HCT116 (cell line): ENCODE data around the gene RPL27. TPM values are rescaled to one million over a fixed set of nuclear protein-coding genes. Genes with fewer than 3 reads are reported as not detected.

Experiments
- ATAC-seq: fragments of 200-7000 bp; cut with Tn5 transposase; 2 replicates; pipeline ENCODE4 v1.9.1; 2020; ENCODE audit warnings: mild to moderate bottlenecking, moderate library complexity
- BruUV-seq: library from RNA; stranded (reverse); fragments of 400-500 nt; replicated peaks from 2 replicates; lab custom pipeline; 2021; lab: Mats Ljungman, UMichigan
- CTCF ChIA-PET: fragments of 300-600 bp; sonication (Branson Sonifier 250); formaldehyde crosslinking; loops from one replicate; lab custom pipeline; 2021; ENCODE audit warnings: antibody characterized with exemption; lab: Charles Lee
- POLR2A ChIA-PET: fragments of 300-600, 350-600 bp; sonication (Branson Sonifier 250); formaldehyde crosslinking; loops from one replicate; lab custom pipeline; 2021; ENCODE audit warnings: antibody characterized with exemption; lab: Charles Lee
- RAD21 ChIA-PET, 2 experiments: fragments of 300-600 bp; sonication (Branson Sonifier 250); formaldehyde crosslinking; loops; one replicate each; lab custom pipeline; 2023; ENCODE audit warnings: low total read pairs in 2 of 2; ENCODE audit not compliant: uncharacterized antibody in 2 of 2, unreplicated experiment in 2 of 2, low non-redundant PET in 1 of 2; lab: Charles Lee
- DNase-seq: peaks from one replicate; pipeline ENCODE4 v3.0.0-alpha.2; 2010; ENCODE audit warnings: low read depth, low spot score
- H2AFZ ChIP-seq: fragments of 200-600 bp; shearing (Covaris generic), sonication (generic); 2 replicates; pipeline ENCODE4 v1.6.1; 2017; ENCODE audit warnings: low read depth, mixed run types, mixed read lengths, antibody characterized with exemption, low read length; ENCODE audit not compliant: poor library complexity, severe bottlenecking
- H3K27ac ChIP-seq: 2 replicates; pipeline ENCODE4 v1.5.1; 2012; ENCODE audit warnings: low read depth, low read length
- H3K27me3 ChIP-seq: fragments of 200-600 bp; sonication (generic); 2 replicates; pipeline ENCODE4 v1.6.1; 2016; ENCODE audit warnings: mixed run types, low read length, mixed read lengths; ENCODE audit not compliant: insufficient read depth
- H3K36me3 ChIP-seq, 2 experiments: fragments of 200-500 bp in 1 of 2; fragments of 200-600 bp in 1 of 2; sonication (Bioruptor generic) in 1 of 2; sonication (generic) in 1 of 2; 2 replicates each; pipeline versions ENCODE4 v1.5.1 to v1.6.1; 2014 to 2016; ENCODE audit warnings: low read length in 2 of 2, inconsistent platforms in 1 of 2, mixed read lengths in 1 of 2, mixed run types in 1 of 2; ENCODE audit not compliant: insufficient read depth in 2 of 2, control insufficient read depth in 1 of 2
- H3K4me1 ChIP-seq, 2 experiments: fragments of 200-600 bp in 1 of 2; sonication (generic) in 1 of 2; 2 replicates each; pipeline versions ENCODE4 v1.5.1 to v1.6.1; 2012 to 2017; ENCODE audit warnings: low read length in 2 of 2, inconsistent platforms in 1 of 2, mild to moderate bottlenecking in 1 of 2, mixed read lengths in 1 of 2, mixed run types in 1 of 2, moderate library complexity in 1 of 2; ENCODE audit not compliant: insufficient read depth in 2 of 2, control insufficient read depth in 1 of 2
- H3K4me2 ChIP-seq: fragments of 200-600 bp; sonication (generic); 2 replicates; pipeline ENCODE4 v1.6.1; 2017; ENCODE audit warnings: mixed run types, low read length, mixed read lengths
- H3K4me3 ChIP-seq, 2 experiments: fragments of 200-600 bp in 1 of 2; sonication (generic) in 1 of 2; replicated peaks in 1 of 2; 2 replicates each; pipeline ENCODE4 v1.5.1; 2011 to 2016; ENCODE audit warnings: low read length in 2 of 2, control low read depth in 1 of 2, low read depth in 1 of 2, mild to moderate bottlenecking in 1 of 2, mixed read lengths in 1 of 2, mixed run types in 1 of 2
- H3K79me2 ChIP-seq: fragments of 200-600 bp; sonication (generic); 2 replicates; pipeline ENCODE4 v1.6.1; 2017; ENCODE audit warnings: mild to moderate bottlenecking, mixed run types, low read length, moderate library complexity, mixed read lengths; ENCODE audit not compliant: insufficient read depth
- H3K9ac ChIP-seq: fragments of 200-600 bp; sonication (generic); 2 replicates; pipeline ENCODE4 v1.6.1; 2016; ENCODE audit warnings: low read length, mixed read lengths
- H3K9me2 ChIP-seq: fragments of 200-600 bp; sonication (generic), shearing (Covaris generic); 2 replicates; pipeline ENCODE4 v1.6.1; 2017; ENCODE audit warnings: mixed run types, mild to moderate bottlenecking, moderate library complexity; ENCODE audit not compliant: insufficient read depth
- H3K9me3 ChIP-seq, 2 experiments: fragments of 200-500 bp in 1 of 2; fragments of 200-600 bp in 1 of 2; sonication (Bioruptor generic) in 1 of 2; sonication (generic) in 1 of 2; 2 replicates each; pipeline ENCODE4 v1.6.1; 2014 to 2017; ENCODE audit warnings: low read length in 2 of 2, mixed read lengths in 2 of 2, inconsistent platforms in 1 of 2, low read depth in 1 of 2, mild to moderate bottlenecking in 1 of 2, mixed run types in 1 of 2, moderate library complexity in 1 of 2; ENCODE audit not compliant: control insufficient read depth in 1 of 2, insufficient read depth in 1 of 2
- H4K20me1 ChIP-seq: fragments of 200-600 bp; sonication (generic), shearing (Covaris generic); 2 replicates; pipeline ENCODE4 v1.6.1; 2017; ENCODE audit warnings: mixed run types, mild to moderate bottlenecking, moderate library complexity; ENCODE audit not compliant: insufficient read depth
- CBX3 ChIP-seq: IDR thresholded peaks from 2 replicates; pipeline ENCODE4 v1.6.1; 2012; ENCODE audit warnings: low read depth
- CEBPB ChIP-seq: IDR thresholded peaks from 2 replicates; pipeline ENCODE4 v1.6.1; 2012; ENCODE audit warnings: low read depth
- EGR1 ChIP-seq: IDR thresholded peaks from 2 replicates; pipeline ENCODE4 v1.6.1; 2012; ENCODE audit warnings: low read depth
- ELF1 ChIP-seq: IDR thresholded peaks from 2 replicates; pipeline ENCODE4 v1.6.1; 2012; ENCODE audit warnings: low read depth, borderline replicate concordance
- JUND ChIP-seq: IDR thresholded peaks from 2 replicates; pipeline ENCODE4 v1.6.1; 2012
- POLR2A ChIP-seq: IDR thresholded peaks from 2 replicates; pipeline ENCODE4 v1.7.0; 2011; ENCODE audit warnings: borderline replicate concordance; ENCODE audit not compliant: insufficient read depth, insufficient read length; ENCODE audit errors: extremely low read depth
- SIN3A ChIP-seq: IDR thresholded peaks from 2 replicates; pipeline ENCODE4 v1.6.1; 2012; ENCODE audit warnings: low read depth
- SP1 ChIP-seq: IDR thresholded peaks from 2 replicates; pipeline ENCODE4 v1.6.1; 2012; ENCODE audit warnings: low read depth
- SRF ChIP-seq: IDR thresholded peaks from 2 replicates; pipeline ENCODE4 v1.6.1; 2012; ENCODE audit warnings: low read depth
- TCF7L2 ChIP-seq: IDR thresholded peaks from 2 replicates; pipeline ENCODE4 v1.7.0; 2011; ENCODE audit warnings: borderline replicate concordance, inconsistent platforms; ENCODE audit not compliant: insufficient read depth, insufficient read length; ENCODE audit errors: extremely low read depth
- YY1 ChIP-seq: IDR thresholded peaks from 2 replicates; pipeline ENCODE4 v1.6.1; 2011; ENCODE audit warnings: low read length, low read depth, moderate library complexity, mild to moderate bottlenecking; ENCODE audit not compliant: insufficient replicate concordance; ENCODE audit errors: extremely low read depth
- ZBTB33 ChIP-seq: IDR thresholded peaks from 2 replicates; pipeline ENCODE4 v1.6.1; 2011; ENCODE audit warnings: mild to moderate bottlenecking, low read length, moderate library complexity; ENCODE audit not compliant: insufficient replicate concordance; ENCODE audit errors: extremely low read depth
- ZFX ChIP-seq: fragments of 450-650 bp; IDR thresholded peaks from 2 replicates; pipeline ENCODE4 v1.6.1; 2017
- intact Hi-C: fragments of 100-400 bp; cut with micrococcal nuclease; formaldehyde crosslinking; loops from 2 replicates; pipeline ENCODE4 v1.10.0; 2022
- total RNA-seq: library from RNA; stranded (reverse); gene quantifications from one replicate; pipeline ENCODE4 v1.2.1, GENCODE V29; 2021; ENCODE audit not compliant: unreplicated experiment

RPL27 gene
- total RNA-seq, 1 experiment from 2014 or later, result 1,295 TPM

GRCh38 chr17:43039646-43040045 lies 41.4 kb downstream of the RPL27 start:
- Histone ChIP-seq H3K36me3 (no peaks in the 10 kb centered on the region; a peak in 2 of 4 replicates), H3K79me2 (no peaks in the 10 kb centered on the region), H3K9ac (no peak overlapping the region), H3K4me3 (no peak overlapping the region), H3K4me1 (no peaks in the 10 kb centered on the region), H3K9me2 (no peaks in the 10 kb centered on the region), H3K27ac (no peak overlapping the region), H3K27me3 (no peaks in the 10 kb centered on the region), H4K20me1 (no peaks in the 10 kb centered on the region), H3K9me3 (no peaks in the 10 kb centered on the region), H3K4me2 (no peak overlapping the region), H2AFZ (no peak overlapping the region)
- DNase-seq, result no peak
- ChIA-PET CTCF (no interaction called here), RAD21 (no interaction called here), POLR2A (no interaction called here)
- no TSS peak for BruUV-seq
- TF ChIP-seq CBX3 (no peak), SRF (no peak), POLR2A (no peak), SIN3A (no peak), CEBPB (no peak), ZBTB33 (no peak)
- no peak for ATAC-seq
- intact Hi-C loops, result no loop called here

GRCh38 chr17:43040655-43041054 lies 42.4 kb downstream of the RPL27 start:
- H3K36me3 ChIP-seq, result peaks cover 2 to 5% of the 10 kb centered on the region in 2 experiments; a peak in 3 of 4 replicates
- no peak overlapping the region for H3K27ac ChIP-seq
- H3K4me3 ChIP-seq, result no peak overlapping the region
- H4K20me1 ChIP-seq, result no peaks in the 10 kb centered on the region
- no peaks in the 10 kb centered on the region for H3K27me3 ChIP-seq
- POLR2A ChIA-PET, result no interaction called here
- H3K79me2 ChIP-seq, result no peaks in the 10 kb centered on the region
- H3K9me2 ChIP-seq, result no peaks in the 10 kb centered on the region
- TF ChIP-seq EGR1 (no peak), SRF (no peak), CEBPB (no peak), SP1 (no peak), JUND (no peak), ELF1 (no peak), YY1 (no peak), CBX3 (no peak), ZFX (no peak), TCF7L2 (no peak)
- H3K9me3 ChIP-seq, result no peaks in the 10 kb centered on the region
- ATAC-seq, result no peak
- DNase-seq, result no peak
- H3K4me1 ChIP-seq, result no peaks in the 10 kb centered on the region
- no TSS peak for BruUV-seq
- H2AFZ ChIP-seq, result no peak overlapping the region
- RAD21 ChIA-PET, result no interaction called here
- intact Hi-C loops, result no loop called here
- no peak overlapping the region for H3K9ac ChIP-seq
- no peak overlapping the region for H3K4me2 ChIP-seq
- CTCF ChIA-PET, result no interaction called here
